ENCODE results near the gene PEPD.

Gene PEPD

GRCh38 chr19:33413868-33414666 is 107.5 kb downstream of the PEPD start:
- no peak for TF ChIP-seq GATA3 (IDR thresholded peaks at IDR 0.05; ENCODE audit: low read depth, low read length)
- TF ChIP-seq GATA2 (IDR thresholded peaks at IDR 0.05; ENCODE audit: low read depth, low read length), result no peak

GRCh38 chr19:33413426-33413725 is 108.2 kb downstream of the PEPD start:
- TF ChIP-seq GATA3 (IDR thresholded peaks at IDR 0.05; ENCODE audit: low read depth, low read length), result no peak
- no peak for TF ChIP-seq GATA2 (IDR thresholded peaks at IDR 0.05; ENCODE audit: low read depth, low read length)

GRCh38 chr19:33412601-33413425 is 108.8 kb downstream of the PEPD start:
- TF ChIP-seq GATA2 (IDR thresholded peaks at IDR 0.05; ENCODE audit: low read depth, low read length) (no peak), GATA3 (IDR thresholded peaks at IDR 0.05; ENCODE audit: low read depth, low read length) (no peak)

GRCh38 chr19:33411621-33412180 is 109.9 kb downstream of the PEPD start:
- TF ChIP-seq GATA3 (IDR thresholded peaks at IDR 0.05; ENCODE audit: low read depth, low read length), result no peak
- no peak for TF ChIP-seq GATA2 (IDR thresholded peaks at IDR 0.05; ENCODE audit: low read depth, low read length)

GRCh38 chr19:33410915-33411401 is 110.6 kb downstream of the PEPD start:
- TF ChIP-seq GATA2 (IDR thresholded peaks at IDR 0.05; ENCODE audit: low read depth, low read length), result no peak
- TF ChIP-seq GATA3 (IDR thresholded peaks at IDR 0.05; ENCODE audit: low read depth, low read length), result no peak

- TF ChIP-seq GATA2 (IDR thresholded peaks at IDR 0.05; ENCODE audit: low read depth, low read length) (no peak), GATA3 (IDR thresholded peaks at IDR 0.05; ENCODE audit: low read depth, low read length) (no peak)
Observed at GRCh38 chr19:33409906-33410685, 111.5 kb downstream of the PEPD start.

- TF ChIP-seq GATA2 (IDR thresholded peaks at IDR 0.05; ENCODE audit: low read depth, low read length) (no peak), GATA3 (IDR thresholded peaks at IDR 0.05; ENCODE audit: low read depth, low read length) (no peak)
Observed at GRCh38 chr19:33408538-33409434, 112.8 kb downstream of the PEPD start.

- TF ChIP-seq GATA3 (IDR thresholded peaks at IDR 0.05; ENCODE audit: low read depth, low read length) (no peak), GATA2 (IDR thresholded peaks at IDR 0.05; ENCODE audit: low read depth, low read length) (no peak)
Observed at GRCh38 chr19:33408116-33408515, 113.5 kb downstream of the PEPD start.

- TF ChIP-seq GATA2 (IDR thresholded peaks at IDR 0.05; ENCODE audit: low read depth, low read length) (no peak), GATA3 (IDR thresholded peaks at IDR 0.05; ENCODE audit: low read depth, low read length) (no peak)
Observed at GRCh38 chr19:33407716-33408115, 113.9 kb downstream of the PEPD start.

- no peak for TF ChIP-seq GATA3 (IDR thresholded peaks at IDR 0.05; ENCODE audit: low read depth, low read length)
- no peak for TF ChIP-seq GATA2 (IDR thresholded peaks at IDR 0.05; ENCODE audit: low read depth, low read length)
Observed at GRCh38 chr19:33407140-33407551, 114.4 kb downstream of the PEPD start.

GRCh38 chr19:33406521-33407139 is 115.0 kb downstream of the PEPD start:
- TF ChIP-seq GATA3 (IDR thresholded peaks at IDR 0.05; ENCODE audit: low read depth, low read length), result no peak
- TF ChIP-seq GATA2 (IDR thresholded peaks at IDR 0.05; ENCODE audit: low read depth, low read length), result no peak

Data from SH-SY5Y (cell line).